Transverse colon (tissue), 4 donors: ENCODE data around the gene TAS2R8. TPM values are rescaled to one million over a fixed set of nuclear protein-coding genes. Genes with fewer than 3 reads are reported as not detected.

Experiments used
- DNase-seq: peaks from one replicate; pipeline ENCODE4 v3.0.0-alpha.2; 2019
- H3K27ac ChIP-seq, 4 donors: fragments of 200-600 bp; sonication (generic); 2 replicates each; pipeline ENCODE4 v1.5.1; 2016 to 2018; ENCODE audit warnings: inconsistent platforms in 4 of 4
- H3K27me3 ChIP-seq: fragments of 200-600 bp; sonication (generic); 2 replicates; pipeline ENCODE4 v1.5.1; 2017; ENCODE audit warnings: inconsistent platforms
- H3K36me3 ChIP-seq, 4 donors: fragments of 200-600 bp; sonication (generic); 2 replicates each; pipeline ENCODE4 v1.5.1; 2017 to 2019; ENCODE audit warnings: inconsistent platforms in 4 of 4
- H3K4me1 ChIP-seq, 4 donors: fragments of 200-600 bp; sonication (generic); 2 replicates each; pipeline ENCODE4 v1.5.1; 2017 to 2020; ENCODE audit warnings: inconsistent platforms in 4 of 4
- H3K4me3 ChIP-seq, 4 donors: fragments of 200-600 bp; sonication (generic); 1 replicate in 1 of 4; 2 replicates in 3 of 4; pipeline versions ENCODE4 v1.5.1 to v1.6.1; 2017 to 2019; ENCODE audit warnings: inconsistent platforms in 4 of 4
- H3K9me3 ChIP-seq, 2 donors: fragments of 200-600 bp; sonication (generic); 2 replicates each; pipeline ENCODE4 v1.5.1; 2017 to 2019; ENCODE audit warnings: inconsistent platforms in 2 of 2
- EP300 ChIP-seq: sonication (generic); formaldehyde crosslinking; IDR thresholded peaks from one replicate; pipeline ENCODE4 v1.6.1; 2017; ENCODE audit warnings: antibody characterized with exemption, low read depth
- POLR2A ChIP-seq: fragments of 450-650 bp; IDR thresholded peaks from one replicate; pipeline ENCODE4 v1.6.1; 2016; ENCODE audit warnings: antibody characterized with exemption, mild to moderate bottlenecking, moderate library complexity
- POLR2AphosphoS5 ChIP-seq, 3 donors: sonication (generic); formaldehyde crosslinking; IDR thresholded peaks; one replicate each; pipeline ENCODE4 v1.6.1; 2016; ENCODE audit warnings: antibody characterized with exemption in 3 of 3
- WGBS, 2 donors: methylation state at CpG; one replicate each; pipeline ENCODE4 v1.1.5; 2018; ENCODE audit warnings: low coverage in 1 of 2; 5-methylcytosine and 5-hydroxymethylcytosine counted together
- in situ Hi-C, 4 donors: fragments of 200-750 bp; cut with MboI; loops; one replicate each; pipeline versions ENCODE4 v1.15.0 to v1.15.1; 2017; ENCODE audit warnings: low sequenced_read_pairs in 3 of 4, low pct_ligation_motif_present in 1 of 4, low pct_unique_long_range_greater_than_20kb in 1 of 4
- intact Hi-C: fragments of 100-400 bp; cut with DNase I; formaldehyde crosslinking; loops from one replicate; pipeline ENCODE4 v1.15.1; 2023; ENCODE audit warnings: low total_unique reads
- total RNA-seq, 4 donors: library from RNA; depleted of rRNA; stranded (reverse); fragments of >200 nt; gene quantifications; one replicate each; pipeline ENCODE4 v1.1.0, GENCODE V29; 2016
- TF ChIP-seq, protein P1 (sequence below), 5 experiments: fragments of 200-600 bp in 3 of 5; fragments of 450-650 bp in 2 of 5; sonication (generic) in 3 of 5; IDR thresholded peaks; 1 replicate in 2 of 5; 2 replicates in 3 of 5; pipeline ENCODE4 v1.5.1; 2016 to 2017; ENCODE audit warnings: antibody characterized with exemption in 5 of 5, inconsistent platforms in 3 of 5, mild to moderate bottlenecking in 2 of 5, moderate library complexity in 1 of 5

Gene TAS2R8
- total RNA-seq, 4 donors from 2014 or later = not detected

DNA sequence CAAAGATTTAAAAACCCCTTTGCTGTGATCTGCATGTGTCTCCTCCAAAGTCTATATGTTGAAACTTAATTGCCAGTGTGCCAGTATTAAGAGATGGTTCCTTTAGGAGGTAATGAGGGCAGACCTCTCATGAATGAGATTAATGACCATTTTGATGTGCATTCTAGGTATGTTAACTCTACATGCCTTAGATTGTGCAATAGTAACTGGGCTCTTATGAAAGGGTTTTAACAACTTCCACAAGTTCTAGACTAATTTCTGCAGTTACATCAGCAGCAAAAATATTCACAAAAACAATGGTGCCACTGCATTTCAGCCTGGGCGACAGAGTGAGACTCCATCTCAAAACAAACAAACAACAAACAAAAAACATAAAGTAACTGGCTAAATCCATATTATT, 22.9 kb upstream of the TAS2R8 start:
- 92 to 93% methylated on average over 1 of the region's 1 CpG for WGBS, 2 donors
- no peaks in the 10 kb centered on the region for H3K4me1 ChIP-seq
- in situ Hi-C loops = no loop called here
- H3K27ac ChIP-seq = no peak overlapping the region
- H3K9me3 ChIP-seq = no peaks in the 10 kb centered on the region
- H3K27me3 ChIP-seq = no peaks in the 10 kb centered on the region
- no peaks in the 10 kb centered on the region for H3K36me3 ChIP-seq
- TF ChIP-seq POLR2A (no peak), EP300 (no peak), POLR2AphosphoS5 (IDR thresholded peaks at IDR 0.05) (no peak)
- TF ChIP-seq, protein P1, sequence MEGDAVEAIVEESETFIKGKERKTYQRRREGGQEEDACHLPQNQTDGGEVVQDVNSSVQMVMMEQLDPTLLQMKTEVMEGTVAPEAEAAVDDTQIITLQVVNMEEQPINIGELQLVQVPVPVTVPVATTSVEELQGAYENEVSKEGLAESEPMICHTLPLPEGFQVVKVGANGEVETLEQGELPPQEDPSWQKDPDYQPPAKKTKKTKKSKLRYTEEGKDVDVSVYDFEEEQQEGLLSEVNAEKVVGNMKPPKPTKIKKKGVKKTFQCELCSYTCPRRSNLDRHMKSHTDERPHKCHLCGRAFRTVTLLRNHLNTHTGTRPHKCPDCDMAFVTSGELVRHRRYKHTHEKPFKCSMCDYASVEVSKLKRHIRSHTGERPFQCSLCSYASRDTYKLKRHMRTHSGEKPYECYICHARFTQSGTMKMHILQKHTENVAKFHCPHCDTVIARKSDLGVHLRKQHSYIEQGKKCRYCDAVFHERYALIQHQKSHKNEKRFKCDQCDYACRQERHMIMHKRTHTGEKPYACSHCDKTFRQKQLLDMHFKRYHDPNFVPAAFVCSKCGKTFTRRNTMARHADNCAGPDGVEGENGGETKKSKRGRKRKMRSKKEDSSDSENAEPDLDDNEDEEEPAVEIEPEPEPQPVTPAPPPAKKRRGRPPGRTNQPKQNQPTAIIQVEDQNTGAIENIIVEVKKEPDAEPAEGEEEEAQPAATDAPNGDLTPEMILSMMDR (IDR thresholded peaks at IDR 0.05) = no peak
- intact Hi-C loops = no loop called here
- DNase-seq = no peak
- no peak overlapping the region for H3K4me3 ChIP-seq

DNA sequence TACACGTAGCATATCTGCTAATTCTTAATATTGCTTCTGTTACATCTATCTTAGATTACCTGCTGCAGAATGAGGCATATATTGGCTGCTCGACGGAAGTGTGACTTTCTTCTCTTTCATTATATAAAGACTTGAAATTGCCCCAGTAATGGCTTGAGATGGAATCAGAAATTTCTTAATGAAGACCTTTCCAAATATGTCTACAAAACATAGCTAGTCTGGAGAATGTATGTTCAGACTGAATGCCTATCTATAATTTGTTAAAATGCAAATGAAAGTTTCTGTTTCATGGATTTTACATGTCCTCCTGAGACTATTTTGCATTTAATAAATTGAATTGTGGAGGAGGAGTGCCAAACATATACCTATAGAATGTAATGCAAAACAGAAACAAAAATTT, 19.2 kb upstream of the TAS2R8 start, which contains the start of gene TAS2R10:
Gene TAS2R10 (minus strand): TSS at position 101 of the 400 bp plus-strand sequence. CDS start 89 bp downstream, at position 12.
- in situ Hi-C loops (no loop called here), intact Hi-C loops (no loop called here)
- H3K27me3 ChIP-seq = no peaks in the 10 kb centered on the region
- H3K4me1 ChIP-seq = no peaks in the 10 kb centered on the region
- TF ChIP-seq EP300 (no peak), POLR2A (no peak), POLR2AphosphoS5 (IDR thresholded peaks at IDR 0.05) (no peak)
- TF ChIP-seq, protein P1 (IDR thresholded peaks at IDR 0.05) = no peak
- H3K27ac ChIP-seq = no peak within 1 kb of the TSS
- H3K36me3 ChIP-seq = no peaks in the 10 kb centered on the region
- WGBS, 2 donors = 86 to 90% methylated on average over 3 of the region's 3 CpGs
- no peaks in the 10 kb centered on the region for H3K9me3 ChIP-seq
- no peak within 1 kb of the TSS for H3K4me3 ChIP-seq
- no peak for DNase-seq

DNA sequence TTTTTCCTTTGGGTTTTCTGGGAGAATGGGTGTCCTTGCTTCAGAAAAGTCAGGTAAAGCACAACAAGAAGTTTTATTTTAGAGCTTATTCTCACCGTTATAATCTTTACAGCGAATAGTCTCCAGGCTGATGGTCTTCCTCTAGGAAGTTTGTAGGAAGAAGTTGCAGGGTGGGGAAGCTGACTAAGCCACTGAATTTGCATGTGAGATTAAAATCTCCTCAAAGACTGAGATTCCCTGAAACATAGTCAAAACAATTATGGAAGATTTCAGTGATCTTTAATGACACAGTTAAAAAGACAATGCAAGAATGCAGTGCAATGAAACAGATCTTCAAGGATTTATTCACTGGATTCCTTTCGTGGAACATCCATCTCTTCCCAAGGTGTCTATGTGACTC, 17.9 kb upstream of the TAS2R8 start:
- Histone ChIP-seq H3K36me3 (no peaks in the 10 kb centered on the region), H3K4me1 (no peaks in the 10 kb centered on the region), H3K4me3 (no peak overlapping the region), H3K27me3 (no peaks in the 10 kb centered on the region), H3K9me3 (no peaks in the 10 kb centered on the region), H3K27ac (no peak overlapping the region)
- in situ Hi-C loops = no loop called here
- intact Hi-C loops = no loop called here
- TF ChIP-seq POLR2A (no peak), POLR2AphosphoS5 (IDR thresholded peaks at IDR 0.05) (no peak), EP300 (no peak)
- TF ChIP-seq, protein P1 (IDR thresholded peaks at IDR 0.05) = no peak
- 79% methylated on average over 3 of the region's 3 CpGs; no CpG with 5 or more reads in 1 of the 2 donors for WGBS, 2 donors
- no peak for DNase-seq

DNA sequence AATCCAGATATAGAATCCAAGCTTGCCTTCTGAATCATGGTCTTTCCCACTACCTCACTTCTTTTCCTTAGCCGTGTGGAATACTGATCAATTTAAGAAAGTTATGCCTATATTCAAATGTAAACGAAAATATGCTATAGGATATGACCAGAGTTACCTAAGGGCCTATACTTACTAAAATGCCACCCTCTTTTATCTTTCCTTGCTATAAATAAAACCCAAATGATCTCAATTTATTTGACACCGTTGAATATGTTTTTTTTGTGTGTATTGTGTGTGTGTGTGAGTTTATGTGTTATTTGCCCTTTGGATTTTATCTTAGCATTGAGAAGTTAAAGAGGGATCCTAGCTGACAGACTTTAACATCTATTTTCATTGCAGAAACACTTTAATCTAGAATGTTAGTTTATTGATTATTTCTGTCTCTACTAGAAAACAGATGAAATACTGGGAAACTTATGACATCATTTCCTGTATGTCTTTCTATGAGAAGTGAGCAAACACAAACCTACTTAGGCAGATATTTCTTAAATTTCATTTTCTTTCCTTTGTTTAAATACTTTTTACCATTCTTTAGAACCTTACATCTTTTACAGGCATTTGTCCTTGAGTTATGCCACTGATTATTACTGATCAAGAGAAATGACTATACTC, 4.9 kb upstream of the TAS2R8 start:
- Histone ChIP-seq H3K9me3 (no peaks in the 10 kb centered on the region), H3K27me3 (no peaks in the 10 kb centered on the region), H3K4me1 (no peaks in the 10 kb centered on the region), H3K36me3 (no peaks in the 10 kb centered on the region), H3K4me3 (no peak overlapping the region), H3K27ac (no peak overlapping the region)
- intact Hi-C loops = no loop called here
- in situ Hi-C loops = no loop called here
- no peak for DNase-seq
- 59 to 66% methylated on average over 3 of the region's 3 CpGs for WGBS, 2 donors
- TF ChIP-seq POLR2AphosphoS5 (IDR thresholded peaks at IDR 0.05) (no peak), EP300 (no peak), POLR2A (no peak)
- TF ChIP-seq, protein P1 (IDR thresholded peaks at IDR 0.05) = no peak
